HG03280 (cell line): ENCODE measurements around the gene AMPD2.
A peak's percentile ranks its signal among the peaks of the same experiment; 100 is the strongest.

Experiments used
- ATAC-seq: cut with Tn5 transposase; IDR thresholded peaks from one replicate; pipeline ENCODE4 v1.9.1; 2021; ENCODE audit warnings: mild to moderate bottlenecking, moderate library complexity; ENCODE audit not compliant: unreplicated experiment

The AMPD2 gene

DNA sequence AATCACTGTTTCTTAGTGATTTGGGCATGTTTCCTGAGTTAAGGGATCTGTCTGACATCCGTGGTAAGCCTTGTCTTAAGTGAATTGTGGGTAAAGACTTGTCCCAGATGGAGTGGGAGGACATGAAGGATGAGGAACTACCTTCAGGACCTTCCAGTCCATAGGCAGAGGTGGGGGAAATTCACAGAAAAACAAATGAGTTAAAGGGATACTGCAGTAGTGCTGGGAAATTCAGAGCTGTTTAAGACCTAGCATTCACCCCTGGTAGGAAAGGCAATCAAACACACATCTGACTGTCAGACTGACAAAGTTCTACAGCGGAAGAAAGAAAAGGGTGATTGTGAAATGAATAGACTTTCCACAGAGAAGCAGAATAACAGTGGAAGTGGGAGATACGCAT is 3.2 kb upstream of the AMPD2 start:
- no peak for ATAC-seq

DNA sequence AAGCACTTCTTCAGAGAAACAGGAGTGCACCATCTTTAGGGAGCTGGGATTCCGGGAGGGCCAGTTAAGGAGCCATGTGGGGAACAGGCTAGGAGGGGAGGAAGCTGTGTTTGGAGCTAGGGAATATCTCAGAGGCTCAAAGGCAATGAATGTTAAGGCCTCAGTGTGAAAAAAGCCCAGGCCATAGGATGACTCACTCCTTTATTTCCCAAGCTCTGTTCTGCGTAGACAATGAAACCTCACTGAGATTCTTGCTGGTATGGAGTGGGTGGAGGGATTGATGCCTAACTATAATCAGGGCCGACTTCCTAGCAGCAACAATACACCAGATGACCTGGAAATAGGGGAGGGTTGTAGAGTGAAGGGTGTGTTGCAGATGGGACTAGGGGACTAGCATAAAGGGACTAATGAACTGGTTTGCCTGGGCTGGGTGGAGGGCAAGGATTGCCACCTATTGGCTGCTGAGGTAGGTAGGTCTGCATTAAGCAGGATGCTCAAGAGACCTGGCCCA is 2.3 kb upstream of the AMPD2 start:
- no peak for ATAC-seq

DNA sequence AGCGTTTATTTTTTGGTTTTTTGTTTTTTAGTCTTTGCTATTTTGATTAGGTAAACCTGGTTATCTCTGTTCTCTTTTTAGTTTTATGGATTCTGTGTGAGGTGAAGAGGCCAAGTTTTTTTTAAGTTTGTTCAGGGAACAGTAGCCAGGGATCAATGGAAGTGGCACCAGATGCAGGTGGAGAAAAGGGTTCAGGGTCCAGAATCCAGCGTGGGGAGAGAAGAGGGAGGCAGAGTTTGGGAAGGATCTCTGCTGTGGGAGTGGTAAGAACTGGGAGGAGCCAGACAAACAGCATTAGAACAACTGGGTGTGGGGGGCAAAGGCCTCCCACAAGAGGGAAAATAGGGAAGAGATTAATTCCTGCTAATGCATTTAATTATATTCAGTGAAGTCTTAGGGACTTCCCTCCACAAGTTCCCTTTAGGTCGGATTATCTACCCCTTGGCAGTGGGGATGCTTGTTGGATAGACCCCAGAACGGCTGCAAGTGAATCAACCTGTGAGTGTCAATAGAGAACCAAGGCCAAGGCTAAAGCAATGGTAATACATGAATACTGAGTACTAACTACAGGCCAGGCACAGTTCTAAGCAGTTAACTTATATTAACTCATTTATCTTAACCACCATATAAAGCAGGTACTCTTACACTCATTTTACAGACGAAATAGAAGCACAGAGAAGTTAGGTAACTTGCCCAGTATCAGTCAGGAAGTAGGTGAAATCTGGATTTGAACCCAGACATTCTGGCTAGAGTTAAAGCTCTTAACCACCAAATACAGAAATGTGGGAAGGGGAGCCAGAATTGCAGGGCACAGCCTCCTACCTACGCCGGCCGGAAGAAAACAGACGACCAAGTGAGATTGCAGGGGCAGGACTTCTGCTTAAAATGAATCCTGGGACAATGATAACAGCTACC is 719 bp upstream of the AMPD2 start:
- no peak for ATAC-seq

DNA sequence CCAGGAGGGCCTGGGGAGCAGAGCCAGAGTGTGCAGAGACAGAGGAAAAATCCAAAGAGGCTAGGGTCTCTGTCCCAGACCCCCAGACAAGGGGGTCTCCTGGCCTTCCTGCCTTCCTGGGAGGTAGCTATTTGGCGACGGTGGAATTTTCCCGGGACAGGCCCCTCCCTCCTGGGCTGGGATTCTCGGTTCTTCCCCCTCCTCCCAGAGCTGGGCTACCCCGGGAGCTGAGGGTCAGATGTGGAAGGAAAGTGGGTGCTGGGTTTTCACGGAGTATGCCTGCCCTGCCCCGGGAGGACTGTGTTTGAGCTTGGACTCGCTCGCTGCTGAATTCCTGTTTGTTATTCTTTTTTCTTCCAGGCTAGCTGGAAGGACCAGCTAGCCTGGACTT is 759 bp downstream of the AMPD2 start:
- no peak for ATAC-seq

DNA sequence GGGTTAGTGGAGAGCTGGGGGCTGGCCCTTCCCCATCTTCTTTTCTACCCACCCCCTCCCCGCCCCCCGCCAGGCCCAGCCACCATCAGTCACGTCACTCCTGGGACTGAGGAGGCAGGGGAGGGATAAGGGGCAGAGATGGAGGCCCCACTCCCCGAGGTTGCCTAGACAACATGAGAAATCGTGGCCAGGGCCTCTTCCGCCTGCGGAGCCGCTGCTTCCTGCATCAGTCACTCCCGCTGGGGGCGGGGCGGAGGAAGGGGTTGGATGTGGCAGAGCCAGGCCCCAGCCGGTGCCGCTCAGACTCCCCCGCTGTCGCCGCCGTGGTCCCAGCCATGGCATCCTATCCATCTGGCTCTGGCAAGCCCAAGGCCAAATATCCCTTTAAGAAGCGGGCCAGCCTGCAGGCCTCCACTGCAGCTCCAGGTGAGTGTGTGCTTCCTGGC is 1.2 kb downstream of the AMPD2 start:
- ATAC-seq: peak; percentile 69

DNA sequence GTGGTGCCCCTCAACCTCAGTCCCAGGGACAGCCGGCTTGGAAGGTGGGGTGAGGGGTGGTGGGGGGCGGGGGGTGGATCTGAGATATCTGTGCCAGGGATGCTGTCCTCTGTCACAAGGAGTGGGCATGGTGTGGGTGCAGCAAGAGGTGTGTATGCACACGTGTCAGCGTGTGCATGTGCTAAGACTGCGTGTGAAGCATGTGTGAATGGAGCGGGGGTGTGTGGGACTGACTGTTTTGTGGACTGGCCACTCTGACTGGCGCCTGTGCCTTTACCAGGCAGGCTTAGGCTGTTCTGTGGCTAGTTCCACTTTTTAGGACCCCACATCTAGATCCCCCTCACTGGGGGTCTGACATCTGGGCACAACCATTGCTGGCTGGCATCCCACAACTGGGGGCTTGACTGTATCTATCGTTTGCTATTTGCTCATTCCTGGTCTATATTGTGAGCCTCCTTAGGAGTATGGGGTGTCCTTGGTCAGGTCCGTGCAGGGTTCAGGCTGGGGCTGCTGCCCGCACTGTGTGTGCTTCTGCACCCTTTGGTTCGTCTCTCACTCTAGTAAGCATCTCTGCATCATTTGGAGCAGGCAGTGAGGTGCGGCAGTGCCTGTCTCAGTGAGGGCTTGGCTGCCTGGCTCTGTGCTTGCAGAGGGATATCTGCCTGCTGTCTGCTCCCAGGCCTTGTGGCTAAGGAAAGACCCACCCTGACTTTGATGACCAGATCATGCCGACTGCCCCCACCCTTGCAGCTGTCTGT is 1.9 kb downstream of the AMPD2 start:
- ATAC-seq: no peak

DNA sequence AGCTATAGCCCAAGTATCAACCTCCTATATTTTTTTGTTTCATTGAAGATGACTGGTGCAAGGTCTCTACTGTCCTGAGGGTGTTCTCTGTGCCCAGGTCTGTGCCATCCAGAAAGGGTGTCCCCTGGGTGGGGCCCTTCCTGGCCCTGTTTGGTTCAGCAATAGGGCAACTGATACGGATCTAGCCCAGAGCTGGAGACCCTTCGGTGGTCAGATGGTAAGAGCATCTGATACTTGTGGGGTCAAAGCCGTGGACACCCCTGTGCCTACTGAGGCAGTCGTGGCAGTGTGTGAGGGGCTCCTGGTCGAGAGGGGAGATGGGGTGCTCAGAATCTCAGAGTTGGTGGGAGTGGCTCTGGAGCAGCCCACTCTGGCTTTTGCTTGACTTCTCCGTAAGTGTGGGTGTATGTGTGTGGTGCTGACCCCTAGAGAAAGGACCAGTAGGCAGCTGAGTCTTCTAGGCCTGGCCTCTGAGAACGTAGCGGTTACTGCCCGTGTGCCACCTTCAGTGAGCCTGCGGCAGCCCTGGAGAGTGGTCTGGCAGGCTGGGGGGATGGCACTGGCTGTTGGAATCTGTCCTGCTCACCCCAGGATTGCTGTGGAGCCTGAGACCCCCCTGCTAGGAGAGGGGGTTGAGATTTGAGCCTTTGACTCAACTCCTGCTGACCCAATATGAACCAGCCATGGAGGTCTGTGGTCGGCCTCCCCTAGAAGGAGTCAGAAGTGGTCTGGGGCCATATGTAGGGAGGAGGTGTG is 2.7 kb downstream of the AMPD2 start:
- no peak for ATAC-seq

DNA sequence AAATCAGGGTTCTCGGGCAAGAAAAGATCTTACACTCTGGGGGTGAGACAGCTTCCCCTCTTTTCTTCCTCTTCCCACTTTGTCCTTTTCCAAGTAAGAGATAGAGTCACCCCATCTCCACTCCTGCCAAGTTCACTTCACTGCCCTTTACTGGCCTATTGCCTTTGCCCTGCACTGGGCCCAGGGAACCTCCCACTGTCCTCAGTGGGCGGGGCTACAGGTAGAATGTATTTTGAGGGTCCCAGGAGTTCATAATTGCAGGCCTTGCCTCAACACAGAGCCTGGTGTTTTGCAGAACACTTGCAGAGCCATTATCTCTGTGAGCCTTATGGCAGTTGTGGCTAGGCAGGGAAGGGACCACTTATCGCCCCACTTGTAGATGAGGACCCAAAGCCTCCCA is 3.3 kb downstream of the AMPD2 start:
- ATAC-seq: no peak

DNA sequence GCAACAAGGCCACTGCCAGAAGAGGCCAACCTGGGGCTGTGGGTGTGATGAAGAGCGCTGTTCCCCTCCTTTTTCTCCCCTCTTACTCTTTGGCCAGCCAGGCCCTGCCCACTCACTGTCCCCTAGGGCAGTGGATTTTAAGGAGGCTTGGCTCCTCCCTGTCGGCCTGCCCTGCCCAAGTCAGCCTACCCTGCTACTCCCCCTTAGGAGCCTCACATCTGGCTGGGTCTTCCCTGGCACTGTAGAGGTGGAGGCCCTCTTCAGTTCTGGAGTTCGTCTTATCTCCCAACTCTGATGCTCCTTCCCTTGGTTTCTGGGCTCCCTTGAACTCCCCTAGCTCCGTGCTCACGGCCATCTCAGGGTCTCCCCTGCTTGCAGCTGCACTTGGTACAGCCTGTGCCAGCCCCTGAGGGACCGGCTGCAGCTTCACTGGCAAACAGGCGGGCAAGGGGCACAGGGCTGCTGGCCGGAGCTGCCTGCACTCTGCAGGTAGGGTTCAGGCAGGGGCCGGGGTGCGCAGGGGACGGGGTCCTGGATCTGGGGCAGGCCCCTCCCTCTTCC is 4.0 kb downstream of the AMPD2 start:
- ATAC-seq: no peak

DNA sequence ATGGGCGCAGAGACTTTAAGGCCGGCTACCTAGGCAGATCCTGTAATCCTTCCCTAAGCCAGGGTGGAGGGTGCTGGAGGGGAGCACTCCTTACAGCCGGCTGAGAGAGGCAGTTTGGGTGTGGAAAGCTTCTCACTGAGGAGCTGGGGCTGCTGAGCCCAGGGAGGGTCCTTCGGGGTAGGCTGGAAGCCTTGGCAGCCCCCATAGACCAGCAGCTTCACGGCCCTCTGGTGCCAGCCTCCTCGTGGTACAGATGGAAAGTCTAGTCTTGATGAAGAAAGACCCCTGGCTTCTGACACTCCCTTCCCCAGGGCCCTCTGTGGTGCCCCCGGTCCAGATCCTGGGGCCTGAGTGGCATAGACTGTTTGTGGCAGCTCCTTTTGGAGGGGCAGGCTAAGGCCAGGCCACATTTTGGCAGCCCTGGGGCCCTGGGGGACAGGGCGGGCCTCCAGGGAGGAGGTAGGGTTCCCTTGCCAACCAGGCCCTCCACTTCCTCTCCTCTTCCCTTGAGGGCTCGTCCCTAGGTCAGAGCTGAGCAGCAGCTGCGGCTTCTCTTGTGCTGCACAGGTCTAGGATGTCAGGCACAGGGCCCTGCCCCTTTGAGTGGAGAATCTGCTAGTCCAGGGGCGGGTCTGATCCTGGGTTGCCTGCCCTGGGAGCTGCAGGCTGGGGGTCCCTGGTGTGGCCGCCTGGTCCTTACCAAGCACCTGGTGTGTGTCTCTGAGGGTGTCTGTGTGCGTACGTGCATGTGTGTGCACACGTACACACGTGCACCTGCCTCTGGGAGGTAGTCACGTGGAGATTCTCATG is 4.8 kb downstream of the AMPD2 start:
- ATAC-seq: no peak

DNA sequence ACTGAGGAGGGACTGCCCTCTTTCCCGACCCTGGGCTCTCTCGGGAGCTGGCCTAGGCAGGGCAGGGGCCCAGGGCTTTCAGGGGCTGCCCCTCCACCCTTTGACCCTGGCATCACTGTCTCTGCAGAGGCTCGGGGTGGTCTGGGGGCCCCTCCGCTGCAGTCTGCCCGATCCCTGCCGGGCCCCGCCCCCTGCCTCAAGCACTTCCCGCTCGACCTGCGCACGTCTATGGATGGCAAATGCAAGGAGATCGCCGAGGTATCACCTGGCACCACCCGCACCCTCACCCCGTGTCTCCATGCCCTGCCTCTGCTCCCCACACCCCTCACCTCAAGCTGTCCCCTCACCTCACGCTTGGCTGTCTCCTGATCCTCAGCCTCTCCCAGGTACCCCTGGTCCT is 5.5 kb downstream of the AMPD2 start:
- ATAC-seq: no peak

DNA sequence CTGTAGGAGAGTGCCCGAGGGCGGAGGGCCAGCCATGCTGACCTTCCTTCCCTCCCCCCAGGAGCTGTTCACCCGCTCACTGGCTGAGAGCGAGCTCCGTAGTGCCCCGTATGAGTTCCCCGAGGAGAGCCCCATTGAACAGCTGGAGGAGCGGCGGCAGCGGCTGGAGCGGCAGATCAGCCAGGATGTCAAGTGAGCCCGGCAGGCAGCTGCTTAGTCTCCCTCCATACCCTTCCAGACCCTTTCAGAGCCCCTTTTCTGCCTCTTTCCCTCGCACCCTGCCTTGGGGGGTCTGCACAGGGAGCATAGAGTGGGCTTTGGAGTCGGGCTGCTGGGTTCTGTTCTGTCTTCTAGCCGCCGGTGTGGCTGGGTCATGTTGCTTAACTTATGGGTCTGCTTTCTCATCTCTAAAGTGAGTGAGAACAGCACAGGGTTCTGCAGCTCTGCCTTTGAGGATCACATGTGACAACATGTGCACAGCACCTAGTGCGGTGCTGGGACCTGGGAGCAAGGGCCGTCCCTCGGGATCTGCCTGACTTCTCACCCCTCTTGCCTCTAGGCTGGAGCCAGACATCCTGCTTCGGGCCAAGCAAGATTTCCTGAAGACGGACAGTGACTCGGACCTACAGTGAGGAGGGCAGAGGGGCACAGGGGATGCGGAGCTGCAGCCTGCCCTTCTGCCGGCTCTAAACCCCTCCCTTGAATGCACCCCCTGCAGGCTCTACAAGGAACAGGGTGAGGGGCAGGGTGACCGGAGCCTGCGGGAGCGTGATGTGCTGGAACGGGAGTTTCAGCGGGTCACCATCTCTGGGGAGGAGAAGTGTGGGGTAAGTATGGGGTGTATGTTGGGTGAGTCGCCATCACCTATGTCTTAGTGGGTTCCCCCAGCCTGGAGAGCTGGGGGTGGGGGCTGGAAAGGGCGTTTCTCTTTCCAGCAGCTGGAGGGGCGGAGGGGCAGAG is 6.2 kb downstream of the AMPD2 start:
- no peak for ATAC-seq

DNA sequence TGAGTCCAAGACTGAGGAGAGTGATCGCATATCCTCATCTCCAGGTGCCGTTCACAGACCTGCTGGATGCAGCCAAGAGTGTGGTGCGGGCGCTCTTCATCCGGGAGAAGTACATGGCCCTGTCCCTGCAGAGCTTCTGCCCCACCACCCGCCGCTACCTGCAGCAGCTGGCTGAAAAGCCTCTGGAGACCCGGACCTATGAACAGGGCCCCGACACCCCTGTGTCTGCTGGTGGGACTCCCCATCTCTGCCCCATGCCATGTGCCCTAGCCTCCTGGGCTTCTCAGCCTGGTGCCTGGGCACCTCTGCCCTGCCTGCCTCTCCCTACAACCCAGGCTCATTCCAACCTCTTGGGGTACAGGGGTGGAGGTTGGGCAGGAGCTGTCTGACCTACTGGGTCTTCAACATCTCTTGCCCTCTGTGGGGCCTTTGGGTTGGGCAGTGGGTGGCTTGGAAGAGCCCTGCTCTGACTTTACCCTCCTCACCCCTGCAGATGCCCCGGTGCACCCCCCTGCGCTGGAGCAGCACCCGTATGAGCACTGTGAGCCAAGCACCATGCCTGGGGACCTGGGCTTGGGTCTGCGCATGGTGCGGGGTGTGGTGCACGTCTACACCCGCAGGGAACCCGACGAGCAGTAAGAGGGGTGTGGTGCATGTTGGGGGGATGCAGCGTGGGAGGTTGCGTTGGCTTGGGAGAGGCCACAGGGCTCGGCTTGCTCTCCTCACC is 7.2 kb downstream of the AMPD2 start:
- ATAC-seq: no peak

DNA sequence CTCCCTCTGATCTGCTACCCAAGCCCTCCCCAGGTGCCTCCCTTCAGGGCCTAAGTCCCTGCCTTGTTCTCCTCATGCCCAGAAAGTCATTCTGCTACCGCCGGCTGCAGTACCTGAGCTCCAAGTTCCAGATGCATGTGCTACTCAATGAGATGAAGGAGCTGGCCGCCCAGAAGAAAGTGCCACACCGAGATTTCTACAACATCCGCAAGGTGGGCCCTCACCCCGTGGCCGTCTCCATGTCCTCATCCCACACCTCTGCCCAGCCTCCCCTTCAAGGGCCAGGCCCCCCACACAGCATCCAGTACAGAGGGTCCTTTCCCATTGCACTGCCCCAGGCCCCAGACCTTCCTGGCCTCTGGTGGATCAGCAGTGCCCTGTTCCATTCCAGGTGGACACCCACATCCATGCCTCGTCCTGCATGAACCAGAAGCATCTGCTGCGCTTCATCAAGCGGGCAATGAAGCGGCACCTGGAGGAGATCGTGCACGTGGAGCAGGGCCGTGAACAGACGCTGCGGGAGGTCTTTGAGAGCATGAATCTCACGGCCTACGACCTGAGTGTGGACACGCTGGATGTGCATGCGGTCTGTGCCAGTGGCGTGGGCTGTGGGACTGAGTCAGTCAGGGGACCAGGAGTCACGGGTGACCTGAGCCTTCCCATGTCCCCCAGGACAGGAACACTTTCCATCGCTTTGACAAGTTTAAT is 8.2 kb downstream of the AMPD2 start:
- no peak for ATAC-seq

DNA sequence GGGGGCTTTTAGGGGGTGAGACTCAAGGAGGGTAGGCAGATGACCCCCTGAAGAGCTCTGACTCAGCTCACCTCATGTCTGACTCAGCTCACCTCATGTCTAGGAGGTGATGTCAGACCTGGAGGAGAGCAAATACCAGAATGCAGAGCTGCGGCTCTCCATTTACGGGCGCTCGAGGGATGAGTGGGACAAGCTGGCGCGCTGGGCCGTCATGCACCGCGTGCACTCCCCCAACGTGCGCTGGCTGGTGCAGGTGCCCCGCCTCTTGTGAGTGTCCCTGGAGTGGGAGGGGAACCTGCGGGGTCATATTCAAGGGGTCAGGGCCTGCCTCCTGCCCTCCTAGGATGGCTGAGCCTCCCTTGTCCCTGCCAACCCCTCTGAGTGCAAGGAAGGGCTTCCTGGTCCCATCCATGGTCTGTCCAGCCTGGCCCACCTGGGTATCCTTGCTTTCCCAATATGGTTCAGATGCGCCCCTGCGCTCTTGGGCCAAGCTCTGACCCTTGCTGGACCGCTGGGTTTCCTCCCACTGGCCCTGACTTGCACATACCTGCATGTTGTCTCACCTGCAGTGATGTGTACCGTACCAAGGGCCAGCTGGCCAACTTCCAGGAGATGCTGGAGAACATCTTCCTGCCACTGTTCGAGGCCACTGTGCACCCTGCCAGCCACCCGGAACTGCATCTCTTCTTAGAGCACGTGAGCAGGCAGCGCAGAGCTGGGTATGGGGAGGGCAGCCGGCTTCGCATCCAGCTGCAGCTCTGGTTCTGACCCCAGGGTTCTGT is 9.1 kb downstream of the AMPD2 start:
- ATAC-seq: no peak

DNA sequence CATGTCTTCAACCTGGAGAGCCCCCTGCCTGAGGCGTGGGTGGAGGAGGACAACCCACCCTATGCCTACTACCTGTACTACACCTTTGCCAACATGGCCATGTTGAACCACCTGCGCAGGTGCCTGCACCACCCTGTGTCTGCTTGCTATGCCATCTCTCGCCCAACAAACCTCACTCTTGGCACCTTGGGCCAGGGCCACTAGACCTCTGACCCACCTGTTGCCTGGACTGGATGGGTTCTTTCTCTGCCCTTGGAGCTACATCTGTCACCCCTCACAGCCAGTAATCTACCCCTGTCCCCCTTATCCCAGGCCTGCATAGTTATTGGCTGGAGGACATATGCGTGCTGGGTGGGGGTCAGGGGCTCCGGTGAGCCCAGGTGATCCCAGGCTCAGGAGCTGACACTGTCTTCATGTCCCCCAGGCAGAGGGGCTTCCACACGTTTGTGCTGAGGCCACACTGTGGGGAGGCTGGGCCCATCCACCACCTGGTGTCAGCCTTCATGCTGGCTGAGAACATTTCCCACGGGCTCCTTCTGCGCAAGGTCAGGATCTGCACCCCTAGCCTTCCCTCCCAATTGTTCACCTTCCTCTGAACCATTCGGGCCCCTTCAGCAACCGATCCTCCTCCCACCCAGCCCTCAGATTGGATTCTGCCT is 9.9 kb downstream of the AMPD2 start:
- ATAC-seq: no peak
